Embryonic facial prominence (tissue), 1 donor: Measurements from ENCODE around the gene MCC.

Source experiments
- DNase-seq: peaks from one replicate; pipeline ENCODE4 v3.0.0-alpha.2; 2016; ENCODE audit errors: extremely low spot score

MCC gene

GRCh38 chr5:113487781-113488644 is at the start of gene MCC:
Gene MCC, minus strand, starts transcription at chr5:113488453.
- DNase-seq, result peak; percentile 59

- DNase-seq, result no peak
Measured at GRCh38 chr5:113531481-113532159, 43.4 kb upstream of the MCC start.

GRCh38 chr5:113527746-113528145 is 39.5 kb upstream of the MCC start:
- no peak for DNase-seq

GRCh38 chr5:113526421-113526820 is 38.2 kb upstream of the MCC start:
- DNase-seq, result no peak

- no peak for DNase-seq
Measured at GRCh38 chr5:113524927-113525326, 36.7 kb upstream of the MCC start.

GRCh38 chr5:113523168-113523567 is 34.9 kb upstream of the MCC start:
- no peak for DNase-seq

GRCh38 chr5:113520899-113521298 is 32.6 kb upstream of the MCC start:
- no peak for DNase-seq

GRCh38 chr5:113520429-113520828 is 32.2 kb upstream of the MCC start:
- no peak for DNase-seq

- DNase-seq, result no peak
Measured at GRCh38 chr5:113519412-113519811, 31.2 kb upstream of the MCC start.

GRCh38 chr5:113518884-113519283 is 30.6 kb upstream of the MCC start:
- DNase-seq, result no peak

GRCh38 chr5:113514289-113514635 is 26.0 kb upstream of the MCC start:
- DNase-seq, result no peak

GRCh38 chr5:113513384-113514288 is 25.4 kb upstream of the MCC start, which contains the start of gene YTHDC2:
Gene YTHDC2, plus strand, starts transcription at chr5:113513694. Its CDS starts 202 bp downstream, at chr5:113513896.
- peak; percentile 82 for DNase-seq

- DNase-seq, result no peak
Measured at GRCh38 chr5:113512341-113512740, 24.1 kb upstream of the MCC start.

- DNase-seq, result peak; percentile 27
Measured at GRCh38 chr5:113510836-113511451, 22.7 kb upstream of the MCC start.

- DNase-seq, result no peak
Measured at GRCh38 chr5:113508756-113509155, 20.5 kb upstream of the MCC start.

- no peak for DNase-seq
Measured at GRCh38 chr5:113507601-113508000, 19.3 kb upstream of the MCC start.

- DNase-seq, result no peak
Measured at GRCh38 chr5:113505181-113505580, 16.9 kb upstream of the MCC start.

- DNase-seq, result no peak
Measured at GRCh38 chr5:113503146-113503545, 14.9 kb upstream of the MCC start.

- no peak for DNase-seq
Measured at GRCh38 chr5:113502073-113502472, 13.8 kb upstream of the MCC start.

GRCh38 chr5:113495422-113495841 is 7.2 kb upstream of the MCC start:
- no peak for DNase-seq

- no peak for DNase-seq
Measured at GRCh38 chr5:113493446-113493845, 5.2 kb upstream of the MCC start.

GRCh38 chr5:113491022-113491421 is 2.8 kb upstream of the MCC start:
- no peak for DNase-seq
